ENCODE data around the gene SVBP.

Gene SVBP

DNA sequence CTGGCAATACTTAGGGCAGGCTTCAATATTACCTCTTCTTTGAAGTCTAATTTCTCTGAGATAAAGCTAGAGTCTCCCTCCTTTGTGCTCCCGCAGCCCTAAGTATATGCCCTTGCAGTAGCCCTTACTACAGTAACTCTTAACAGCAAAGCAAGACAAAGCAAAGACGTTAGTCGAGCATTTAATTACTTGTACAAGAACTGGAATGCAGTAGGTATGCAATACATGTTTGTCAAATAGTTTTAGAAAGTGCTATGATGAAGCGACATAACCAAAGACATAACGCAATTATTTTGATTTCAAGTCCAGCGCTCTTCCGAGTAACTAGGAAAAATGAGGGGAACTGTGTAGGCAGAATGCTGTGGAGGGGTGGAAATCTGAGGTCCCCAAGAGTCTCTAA lies 51.9 kb downstream of the SVBP start:
- DNase-seq (ENCODE audit: low spot score), result no peak

DNA sequence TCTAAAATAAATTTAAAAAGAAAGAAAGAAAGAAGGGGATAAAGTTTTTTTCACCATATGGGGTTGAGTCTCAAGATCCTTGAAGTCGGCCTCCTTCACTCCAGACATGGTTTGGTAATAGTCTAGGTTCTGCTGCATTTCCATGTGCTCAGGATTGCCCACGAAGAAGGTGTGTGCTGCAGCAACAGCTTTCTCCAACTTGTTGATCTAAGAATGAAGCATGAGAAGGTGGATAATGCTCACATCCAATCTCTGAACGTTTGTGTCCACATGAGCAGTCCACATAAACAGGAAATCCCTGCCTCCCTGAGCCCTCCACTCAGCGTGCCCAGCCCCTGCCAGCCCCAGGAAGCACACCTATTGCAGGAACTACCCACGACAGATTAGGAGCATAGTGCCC lies 54.9 kb downstream of the SVBP start:
- no peak for DNase-seq (ENCODE audit: low spot score)

DNA sequence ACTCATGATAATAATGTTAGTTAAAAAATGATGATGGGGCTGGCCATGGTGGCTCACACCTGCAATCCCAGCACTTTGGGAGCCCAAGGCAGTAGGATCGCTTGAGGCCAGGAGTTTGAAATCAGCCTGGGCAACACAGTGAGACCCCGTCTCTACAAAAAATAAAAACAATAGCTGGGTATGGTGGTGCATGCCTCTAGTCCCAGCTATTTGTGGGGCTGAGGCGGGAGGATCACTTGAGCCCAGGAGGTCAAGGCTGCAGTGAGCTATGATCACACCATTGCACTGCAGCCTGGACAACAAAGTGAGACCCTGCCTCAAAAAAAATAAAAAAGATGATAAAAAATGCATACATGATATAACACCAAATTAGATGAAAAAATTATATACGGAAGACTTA lies 55.6 kb downstream of the SVBP start:
- no peak for DNase-seq (ENCODE audit: low spot score)

DNA sequence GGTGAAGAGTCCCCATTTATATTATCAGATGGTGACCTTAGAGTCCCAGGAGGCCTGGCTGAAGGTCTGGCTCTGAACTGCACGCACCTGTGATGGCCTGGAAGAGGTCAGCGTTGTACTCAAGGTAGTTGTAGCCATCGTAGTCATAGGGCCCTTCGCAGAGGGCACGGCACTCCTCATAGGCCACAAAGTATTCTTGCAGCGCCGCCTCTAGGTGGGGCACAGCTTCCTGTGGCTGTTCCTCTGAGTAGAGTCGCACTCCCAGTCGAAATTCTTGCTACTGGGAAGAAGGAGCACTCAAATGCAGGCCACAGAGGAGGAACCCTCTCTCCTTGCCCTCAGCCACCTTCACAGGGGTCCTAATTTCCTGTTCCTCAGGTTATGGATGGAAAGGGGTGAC lies 58.1 kb downstream of the SVBP start:
- DNase-seq (ENCODE audit: low spot score), result no peak

DNA sequence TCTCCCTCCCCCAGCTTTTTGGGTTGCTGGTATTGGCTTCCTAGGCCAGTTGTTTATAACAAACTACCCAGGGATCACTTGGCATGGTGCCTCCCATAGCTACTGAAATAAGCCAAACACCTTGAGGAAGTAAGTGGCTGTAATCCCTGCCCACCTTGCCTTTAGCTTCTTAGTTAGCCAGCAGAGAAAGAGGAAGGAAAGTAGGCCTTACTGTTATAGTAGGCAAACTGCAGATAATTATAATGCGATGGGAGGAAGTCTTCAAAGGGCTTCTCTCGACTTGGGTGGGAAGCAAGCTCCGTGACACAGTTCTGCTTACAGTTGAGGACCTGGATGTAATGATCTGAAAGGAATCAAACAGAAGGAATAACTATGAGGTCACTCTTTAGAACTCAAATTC lies 58.6 kb downstream of the SVBP start:
- DNase-seq (ENCODE audit: low spot score), result no peak

DNA sequence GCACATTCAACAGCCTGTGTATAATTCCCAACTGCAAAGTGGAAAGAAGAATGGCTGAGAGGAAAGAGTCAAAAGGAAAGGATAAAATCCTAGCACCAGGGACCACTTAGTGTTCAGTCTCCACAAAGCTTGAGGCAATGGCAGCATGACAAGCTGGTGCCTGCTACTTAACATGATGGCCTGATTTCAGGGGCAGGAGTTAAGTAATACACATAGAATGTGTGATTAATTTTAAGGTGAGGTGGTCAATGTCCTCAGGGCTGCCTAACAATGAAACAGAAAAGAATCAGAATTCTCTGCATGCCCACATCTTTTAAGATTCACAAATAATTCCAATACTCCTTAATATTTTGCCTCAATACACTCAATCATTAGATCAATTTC lies 59.3 kb downstream of the SVBP start:
- DNase-seq (ENCODE audit: low spot score), result no peak
